ENCODE measurements around the gene TIMM13. TPM values are rescaled to one million over a fixed set of nuclear protein-coding genes. Genes with fewer than 3 reads are reported as not detected.
A peak's percentile ranks its signal among the peaks of the same experiment; 100 is the strongest.

The TIMM13 gene
- total RNA-seq, 1 donor from 2014 or later: 55.0 TPM

DNA sequence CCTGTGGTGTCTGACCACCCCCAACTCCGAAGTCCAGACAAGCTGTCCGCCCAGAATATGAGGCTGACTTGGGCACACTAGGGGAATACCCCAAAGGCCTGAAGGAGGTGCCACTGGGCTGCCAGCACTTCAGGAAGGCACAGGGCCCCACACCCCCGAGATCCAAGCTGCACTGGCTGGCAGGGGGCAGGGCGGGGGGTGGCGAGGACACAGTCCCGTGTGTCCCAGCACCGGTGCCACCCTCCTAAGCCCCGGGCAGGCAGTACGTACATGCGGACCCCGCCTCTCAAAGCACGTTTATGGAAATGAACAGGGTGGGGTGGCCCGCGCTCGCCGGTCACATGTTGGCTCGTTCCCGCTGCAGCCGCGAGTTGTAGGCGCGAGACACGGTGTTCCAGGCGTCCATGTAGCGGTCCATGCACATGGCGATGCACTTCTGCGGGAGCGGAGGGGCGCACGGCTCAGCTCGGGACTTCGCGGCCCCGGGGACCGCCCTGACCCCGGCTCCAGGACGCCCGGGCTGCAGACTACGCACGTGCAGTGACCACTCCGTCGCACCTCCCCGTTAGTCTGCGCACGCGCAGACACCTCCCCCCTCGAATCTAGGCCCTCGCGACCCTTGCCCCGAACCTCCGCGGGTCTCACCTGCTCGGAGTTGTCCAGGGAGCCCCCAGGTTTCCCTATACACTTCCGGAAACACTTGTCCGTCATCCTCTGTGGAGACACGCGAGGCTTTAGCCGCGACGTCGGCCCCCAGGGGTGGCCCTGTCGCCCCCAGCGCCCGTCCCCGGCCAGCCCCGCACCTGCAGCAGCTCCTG, 566 bp downstream of the TIMM13 start:
- intact Hi-C loops (cut with DNase I): loop anchor here (1.0 to 2.0 kb wide), 2 partner anchors 30 to 184 kb away; no protein-coding TSS in a partner anchor

DNA sequence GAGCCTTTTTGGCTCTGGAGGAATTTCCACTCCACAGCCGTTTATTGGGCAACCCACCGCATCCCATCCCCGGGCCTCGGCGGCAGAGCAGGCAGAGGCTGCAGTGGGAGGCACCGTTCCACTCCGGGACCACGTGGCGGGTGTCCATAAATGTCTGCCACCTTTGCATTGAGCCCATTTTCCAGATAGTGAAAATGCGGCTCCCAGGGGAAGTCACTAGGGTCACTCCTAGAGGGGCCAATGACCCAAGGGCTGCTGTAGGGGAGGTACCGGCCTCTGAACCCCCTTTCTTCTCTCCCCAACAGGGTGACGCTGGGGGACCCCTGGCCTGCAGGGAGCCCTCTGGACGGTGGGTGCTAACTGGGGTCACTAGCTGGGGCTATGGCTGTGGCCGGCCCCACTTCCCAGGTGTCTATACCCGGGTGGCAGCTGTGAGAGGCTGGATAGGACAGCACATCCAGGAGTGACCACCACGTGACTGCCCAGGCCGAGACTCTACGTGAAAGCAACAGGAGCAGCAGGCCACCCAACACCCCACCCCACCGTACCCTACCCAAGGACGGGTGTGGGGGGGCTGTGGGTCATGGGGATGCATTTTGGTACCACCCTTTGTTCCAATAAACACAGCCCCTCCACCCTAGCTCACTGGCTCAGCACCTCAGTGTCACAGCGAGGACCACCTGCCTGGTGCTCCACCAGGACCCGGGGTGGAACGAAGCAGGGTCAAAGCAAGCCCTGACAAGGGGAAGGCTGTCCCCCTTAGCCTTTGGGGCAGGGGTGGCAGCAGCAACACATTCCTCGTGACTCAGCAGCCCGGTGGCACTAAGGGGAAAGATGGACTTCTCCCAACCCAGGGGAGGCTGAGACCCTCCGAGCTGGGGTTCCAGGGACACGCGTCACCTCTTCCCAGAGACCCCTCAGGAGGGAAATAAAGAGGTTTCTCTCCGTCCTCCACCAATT, 1.5 kb downstream of the TIMM13 start:
- H3K27me3 ChIP-seq: no peaks in the 10 kb centered on the region
- DNase-seq (ENCODE audit: low spot score in 2 of 2): no peak
- peaks cover 19 to 25% of the 10 kb centered on the region in 2 donors for H3K4me1 ChIP-seq
- intact Hi-C loops (cut with DNase I): loop anchor here (2.0 kb wide), 1 partner anchor 185 kb away; no protein-coding TSS in a partner anchor
- TF ChIP-seq CTCF (IDR thresholded peaks at IDR 0.05): no peak
- peak overlapping the region; percentile 69 to 77 for H3K4me3 ChIP-seq
- no peaks in the 10 kb centered on the region for H3K9me3 ChIP-seq
- peaks cover 3 to 12% of the 10 kb centered on the region in 2 donors for H3K36me3 ChIP-seq
- H3K27ac ChIP-seq: no peak overlapping the region

More for the DNA sequence above, 566 bp downstream of the TIMM13 start:
- no peaks in the 10 kb centered on the region for H3K27me3 ChIP-seq
- TF ChIP-seq CTCF (IDR thresholded peaks at IDR 0.05): no peak
- H3K9me3 ChIP-seq: no peaks in the 10 kb centered on the region
- H3K4me3 ChIP-seq: peak overlapping the region; percentile 69 to 77
- H3K36me3 ChIP-seq: peaks cover 4 to 21% of the 10 kb centered on the region in 2 donors
- DNase-seq (ENCODE audit: low spot score in 2 of 2): no peak
- peaks cover 19 to 25% of the 10 kb centered on the region in 2 donors for H3K4me1 ChIP-seq
- H3K27ac ChIP-seq: peak overlapping the region; percentile 86 to 95

- peak in 1 of 2 donors; percentile 65 for DNase-seq (ENCODE audit: low spot score in 2 of 2)
- intact Hi-C loops (cut with DNase I): no loop called here
- no peak overlapping the region for H3K27ac ChIP-seq
- peak in 2 of 3 experiments; percentile 20 to 23 for TF ChIP-seq CTCF (IDR thresholded peaks at IDR 0.05)
- peak overlapping the region; percentile 39 to 77 for H3K4me3 ChIP-seq
- H3K36me3 ChIP-seq: peaks cover 3 to 7% of the 10 kb centered on the region in 2 donors
- peaks cover 19 to 25% of the 10 kb centered on the region in 2 donors for H3K4me1 ChIP-seq
- H3K27me3 ChIP-seq: no peaks in the 10 kb centered on the region
- no peaks in the 10 kb centered on the region for H3K9me3 ChIP-seq
Observed at GRCh38 chr19:2424686-2425621, 2.4 kb downstream of the TIMM13 start.

GRCh38 chr19:2423915-2424685, 3.3 kb downstream of the TIMM13 start:
- TF ChIP-seq CTCF (IDR thresholded peaks at IDR 0.05): no peak
- Histone ChIP-seq H3K36me3 (peaks cover 3 to 7% of the 10 kb centered on the region in 2 donors), H3K27ac (no peak overlapping the region), H3K4me3 (peak overlapping the region in 1 of 2 donors; percentile 77), H3K4me1 (peaks cover 19 to 25% of the 10 kb centered on the region in 2 donors), H3K9me3 (no peaks in the 10 kb centered on the region), H3K27me3 (no peaks in the 10 kb centered on the region)
- peak in 1 of 2 donors; percentile 45 for DNase-seq (ENCODE audit: low spot score in 2 of 2)
- intact Hi-C loops (cut with DNase I): no loop called here

Measured in ascending aorta (tissue), 2 donors.